22Rv1 (cell line): ENCODE results near the gene IDI2.

ENCODE experiments used
- ZFX ChIP-seq: fragments of 450-650 bp; IDR thresholded peaks from 2 replicates; pipeline ENCODE4 v1.6.1; 2017; ENCODE audit warnings: antibody characterized with exemption, borderline replicate concordance
- TF ChIP-seq, protein P1 (sequence below): fragments of 450-650 bp; IDR thresholded peaks from 2 replicates; pipeline ENCODE4 v1.5.1; 2017; ENCODE audit warnings: mild to moderate bottlenecking

DNA sequence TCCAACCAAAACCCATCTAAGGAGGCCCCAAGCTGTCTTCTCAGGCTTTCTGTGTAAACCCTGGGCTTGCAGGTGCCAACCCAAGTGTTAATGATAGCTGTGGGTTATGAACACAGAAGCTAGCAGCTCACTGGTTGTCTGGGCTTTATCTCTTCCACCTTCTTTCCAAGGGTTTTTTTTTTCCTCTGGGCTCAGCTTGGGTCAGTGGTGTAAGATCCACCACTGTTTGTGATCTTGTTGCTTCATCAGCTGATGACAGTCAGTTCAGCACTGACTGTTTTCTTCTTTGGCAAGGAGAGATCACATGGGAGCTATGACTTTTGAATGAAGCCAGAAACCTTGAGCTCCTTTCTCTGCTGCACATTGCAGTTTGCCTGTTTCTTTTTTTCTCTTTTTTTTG lies 32.8 kb downstream of the IDI2 start:
- TF ChIP-seq, protein P1, sequence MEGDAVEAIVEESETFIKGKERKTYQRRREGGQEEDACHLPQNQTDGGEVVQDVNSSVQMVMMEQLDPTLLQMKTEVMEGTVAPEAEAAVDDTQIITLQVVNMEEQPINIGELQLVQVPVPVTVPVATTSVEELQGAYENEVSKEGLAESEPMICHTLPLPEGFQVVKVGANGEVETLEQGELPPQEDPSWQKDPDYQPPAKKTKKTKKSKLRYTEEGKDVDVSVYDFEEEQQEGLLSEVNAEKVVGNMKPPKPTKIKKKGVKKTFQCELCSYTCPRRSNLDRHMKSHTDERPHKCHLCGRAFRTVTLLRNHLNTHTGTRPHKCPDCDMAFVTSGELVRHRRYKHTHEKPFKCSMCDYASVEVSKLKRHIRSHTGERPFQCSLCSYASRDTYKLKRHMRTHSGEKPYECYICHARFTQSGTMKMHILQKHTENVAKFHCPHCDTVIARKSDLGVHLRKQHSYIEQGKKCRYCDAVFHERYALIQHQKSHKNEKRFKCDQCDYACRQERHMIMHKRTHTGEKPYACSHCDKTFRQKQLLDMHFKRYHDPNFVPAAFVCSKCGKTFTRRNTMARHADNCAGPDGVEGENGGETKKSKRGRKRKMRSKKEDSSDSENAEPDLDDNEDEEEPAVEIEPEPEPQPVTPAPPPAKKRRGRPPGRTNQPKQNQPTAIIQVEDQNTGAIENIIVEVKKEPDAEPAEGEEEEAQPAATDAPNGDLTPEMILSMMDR: no peak
- TF ChIP-seq ZFX: no peak
